Measurements from ENCODE around the gene BCL2L14.
A peak's percentile ranks its signal among the peaks of the same experiment; 100 is the strongest.

The BCL2L14 gene

DNA sequence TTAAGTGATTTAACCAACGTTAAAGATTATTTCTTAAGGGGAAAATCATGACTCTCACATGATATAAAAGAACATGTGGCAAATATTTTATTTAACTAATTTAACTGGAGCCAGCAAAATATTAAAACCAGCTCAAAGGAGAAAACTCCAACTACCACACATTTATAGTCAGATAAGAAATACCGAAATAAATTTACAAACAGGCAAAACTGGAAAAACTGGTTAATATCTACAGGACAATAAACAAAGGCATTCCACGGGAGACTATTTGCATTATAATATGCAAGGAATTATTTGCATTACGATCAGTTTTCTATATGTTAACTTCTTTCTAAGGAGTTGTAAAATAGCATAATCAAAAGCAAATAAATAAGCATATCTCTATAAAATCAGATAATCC lies 13.8 kb upstream of the BCL2L14 start:
- DNase-seq: no peak

DNA sequence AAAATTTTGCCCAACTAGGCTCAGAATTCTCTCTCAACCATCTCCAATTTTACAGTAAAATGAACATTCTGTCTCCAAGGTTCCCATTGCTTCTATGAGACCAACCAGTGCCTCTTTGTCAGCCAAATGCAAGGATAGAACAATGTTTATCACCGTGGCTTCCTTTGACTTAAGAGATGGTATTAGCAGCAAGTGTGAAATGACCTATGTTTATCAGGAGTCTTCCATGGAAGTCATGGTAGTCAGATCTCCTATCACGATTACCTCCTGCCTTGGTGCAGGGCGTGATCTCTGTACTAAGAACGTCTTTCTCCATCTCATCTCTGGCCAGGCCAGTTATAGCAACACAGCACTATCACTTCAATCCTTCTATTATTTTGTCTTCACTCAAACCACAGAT lies 6.1 kb upstream of the BCL2L14 start:
- no peak for DNase-seq

DNA sequence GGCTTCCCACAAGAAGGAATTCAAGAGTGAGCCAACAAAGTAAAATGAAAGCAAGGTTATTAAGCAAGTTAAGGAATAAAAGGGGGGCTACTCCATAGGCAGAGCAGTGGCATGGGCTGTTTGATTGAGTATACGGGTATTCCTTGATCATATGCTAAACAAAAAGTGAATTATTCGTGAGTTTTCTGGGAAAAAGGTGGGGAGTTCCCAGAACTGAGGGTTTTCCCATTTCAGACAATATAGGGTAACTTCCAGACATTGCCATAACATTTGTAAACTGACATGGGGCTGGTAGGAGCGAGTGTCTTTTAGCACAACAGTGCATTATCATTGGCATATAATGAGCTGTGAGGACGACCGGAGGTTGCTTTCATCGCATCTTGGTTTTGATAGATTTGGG lies 2.0 kb upstream of the BCL2L14 start:
- no peak for DNase-seq

DNA sequence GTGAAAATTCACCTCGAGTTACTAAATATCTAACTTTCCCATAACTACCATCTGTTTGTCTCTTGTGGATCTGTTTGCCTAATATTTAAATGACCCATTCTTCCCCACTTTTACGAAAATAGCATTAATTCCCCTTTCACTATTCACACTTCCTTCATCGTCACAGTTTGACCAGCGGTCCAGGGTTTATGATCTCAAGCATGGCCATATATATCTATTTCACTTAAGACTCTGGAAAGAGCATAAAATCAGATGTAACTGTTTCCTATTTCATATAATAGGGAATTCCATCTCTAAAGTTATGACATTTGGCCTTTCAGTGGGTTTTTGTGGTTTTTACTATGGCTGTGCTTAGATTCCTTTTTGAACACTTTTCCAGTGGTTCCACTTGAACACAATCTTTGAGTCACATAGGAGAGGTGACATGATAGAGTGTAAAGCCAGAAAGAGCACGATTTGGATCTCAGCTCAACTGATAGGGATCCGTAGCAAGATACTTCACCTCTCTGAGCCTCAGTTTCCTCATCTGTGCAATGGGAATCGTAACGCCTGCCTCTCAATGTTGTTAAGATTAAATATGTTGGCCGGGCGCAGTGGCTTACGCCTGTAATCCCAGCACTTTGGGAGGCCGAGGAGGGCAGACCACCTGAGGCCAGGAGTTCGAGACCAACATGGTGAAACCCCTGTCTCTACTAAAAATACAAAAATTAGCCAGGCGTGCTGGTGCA lies 754 bp upstream of the BCL2L14 start:
- no peak for DNase-seq

DNA sequence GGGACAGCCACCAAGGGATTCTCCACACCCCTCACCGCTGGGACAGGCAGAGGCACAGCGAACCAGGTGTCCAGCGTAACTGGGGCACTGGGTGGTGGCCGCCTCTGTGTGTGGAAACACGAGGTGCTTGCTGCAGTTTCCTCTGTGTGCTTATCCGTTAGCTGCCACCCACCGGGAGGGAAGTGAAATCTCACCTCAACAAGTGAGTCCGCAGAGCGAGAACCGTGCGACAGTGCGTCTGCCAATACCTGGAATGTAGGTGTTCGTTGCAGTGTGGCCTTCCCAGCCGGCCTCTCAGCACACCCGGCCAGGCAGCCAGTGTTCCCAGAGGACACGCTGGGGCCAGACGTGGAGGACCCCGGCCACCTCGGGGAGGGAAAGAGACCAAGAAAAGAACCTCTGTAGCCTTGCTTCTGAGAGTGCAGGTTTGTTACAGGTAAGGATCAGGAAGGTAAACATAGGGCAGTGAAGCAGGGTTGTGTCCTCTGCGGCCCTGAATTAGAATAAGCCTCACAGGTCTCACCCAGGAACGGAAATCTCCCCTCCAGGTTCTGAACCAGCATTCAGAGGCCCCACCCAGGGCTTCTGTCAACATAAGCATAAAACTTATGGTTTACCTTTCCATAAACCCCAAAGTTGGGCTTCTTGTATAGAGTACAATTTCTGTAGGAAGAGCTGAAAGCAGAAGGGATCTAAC lies 1.5 kb downstream of the BCL2L14 start:
- DNase-seq: no peak

DNA sequence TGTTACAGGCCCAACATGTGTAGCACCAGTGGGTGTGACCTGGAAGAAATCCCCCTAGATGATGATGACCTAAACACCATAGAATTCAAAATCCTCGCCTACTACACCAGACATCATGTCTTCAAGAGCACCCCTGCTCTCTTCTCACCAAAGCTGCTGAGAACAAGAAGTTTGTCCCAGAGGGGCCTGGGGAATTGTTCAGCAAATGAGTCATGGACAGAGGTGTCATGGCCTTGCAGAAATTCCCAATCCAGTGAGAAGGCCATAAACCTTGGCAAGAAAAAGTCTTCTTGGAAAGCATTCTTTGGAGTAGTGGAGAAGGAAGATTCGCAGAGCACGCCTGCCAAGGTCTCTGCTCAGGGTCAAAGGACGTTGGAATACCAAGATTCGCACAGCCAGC lies 8.6 kb downstream of the BCL2L14 start:
- DNase-seq: no peak

DNA sequence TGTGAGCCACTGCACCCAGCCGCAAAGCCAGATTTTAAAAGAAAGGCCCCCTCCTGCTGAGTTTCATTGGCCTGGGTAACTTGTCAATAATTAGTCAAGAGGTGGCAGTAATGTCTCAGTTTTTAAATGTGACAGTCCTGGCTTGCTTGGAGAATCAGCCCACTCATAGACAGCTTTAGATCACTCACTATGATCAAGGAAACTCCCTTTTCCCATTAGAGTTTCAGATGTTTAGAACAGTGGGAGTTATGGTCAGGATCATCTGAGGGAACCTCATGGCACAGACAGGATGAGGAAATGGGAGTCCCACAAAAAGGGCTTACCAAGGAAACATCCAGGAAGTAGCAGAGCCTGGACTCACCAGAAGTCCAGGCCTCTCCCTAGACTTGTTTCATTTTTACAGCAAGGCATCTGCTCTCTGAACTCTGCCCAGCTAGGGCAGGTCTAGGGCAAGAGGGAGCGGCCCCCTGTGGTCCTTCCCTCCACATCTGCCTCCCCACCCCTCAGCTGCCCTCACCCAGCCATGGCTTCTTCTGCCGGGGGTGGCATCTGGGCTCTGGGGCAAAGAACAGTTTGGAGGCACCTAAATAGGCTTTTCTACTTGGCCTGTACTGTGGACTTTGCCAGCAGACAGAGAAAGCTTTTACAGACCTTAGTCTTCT lies 11.2 kb downstream of the BCL2L14 start:
- DNase-seq: peak; percentile 14

DNA sequence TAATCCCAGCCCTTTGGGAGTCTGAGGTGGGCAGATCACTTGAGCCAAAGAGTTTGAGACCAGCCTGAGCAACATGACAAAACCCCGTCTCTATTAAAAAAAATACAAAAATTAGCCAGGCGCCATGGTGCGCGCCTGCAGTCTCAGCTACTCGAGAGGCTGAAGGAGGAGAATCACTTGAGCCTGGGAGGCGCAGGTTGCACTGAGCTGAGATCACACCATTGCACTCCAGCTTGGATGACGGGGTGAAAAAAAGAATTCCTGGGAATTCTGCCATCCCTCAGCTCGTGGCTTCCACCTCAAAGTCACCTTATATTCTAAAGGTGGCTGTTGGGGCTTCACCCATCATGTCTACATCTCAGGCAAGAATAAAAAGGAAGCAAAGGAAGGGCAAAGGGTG lies 12.9 kb downstream of the BCL2L14 start:
- DNase-seq: no peak

DNA sequence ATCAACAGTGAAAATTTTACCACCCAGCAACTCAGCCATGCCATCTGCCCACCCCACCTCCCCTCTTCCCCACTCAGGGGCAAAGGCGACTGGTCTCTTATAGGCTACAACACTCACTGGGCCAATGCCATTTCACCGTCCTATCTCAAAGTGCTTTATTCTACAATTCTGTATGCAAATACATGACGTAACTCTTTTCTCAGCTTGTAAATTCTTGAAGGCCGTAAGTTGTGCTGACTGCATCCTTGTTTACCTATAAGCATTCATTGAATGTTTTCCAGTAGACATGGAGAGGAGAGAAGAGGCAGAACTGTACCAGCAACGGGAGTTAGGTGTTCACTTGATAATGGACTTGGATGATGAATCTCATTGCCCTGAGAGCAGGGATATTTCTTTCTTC lies 15.6 kb downstream of the BCL2L14 start:
- DNase-seq: no peak

DNA sequence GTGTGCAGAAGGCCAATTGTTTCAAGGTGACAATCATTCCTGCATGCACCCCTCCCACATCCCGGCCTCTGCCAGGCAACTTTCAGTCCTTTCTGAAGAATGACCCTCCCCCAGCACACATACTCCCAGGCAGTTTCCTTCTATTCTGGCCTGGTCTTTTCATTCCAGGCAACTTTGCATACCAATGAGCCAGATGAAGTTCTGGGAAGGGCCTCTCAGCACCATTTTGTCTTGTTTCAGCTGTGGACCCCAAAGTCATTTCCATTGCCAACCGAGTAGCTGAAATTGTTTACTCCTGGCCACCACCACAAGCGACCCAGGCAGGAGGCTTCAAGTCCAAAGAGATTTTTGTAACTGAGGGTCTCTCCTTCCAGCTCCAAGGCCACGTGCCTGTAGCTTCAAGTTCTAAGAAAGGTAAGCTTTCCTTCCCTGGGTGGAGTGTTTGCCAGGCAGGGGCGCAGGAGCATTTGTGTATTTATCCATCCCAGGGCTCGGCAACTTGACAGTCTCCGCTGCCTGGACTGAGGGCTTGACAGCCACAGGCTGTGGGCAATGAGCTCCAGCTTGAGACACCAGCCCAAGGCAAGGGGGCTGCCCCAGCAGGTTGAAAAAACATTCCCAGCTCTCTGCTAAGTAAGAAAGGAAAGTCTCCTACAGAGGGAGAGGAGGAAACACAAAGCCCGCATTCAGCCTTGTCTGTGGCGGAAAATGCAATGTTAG lies 16.4 kb downstream of the BCL2L14 start:
- DNase-seq: no peak

DNA sequence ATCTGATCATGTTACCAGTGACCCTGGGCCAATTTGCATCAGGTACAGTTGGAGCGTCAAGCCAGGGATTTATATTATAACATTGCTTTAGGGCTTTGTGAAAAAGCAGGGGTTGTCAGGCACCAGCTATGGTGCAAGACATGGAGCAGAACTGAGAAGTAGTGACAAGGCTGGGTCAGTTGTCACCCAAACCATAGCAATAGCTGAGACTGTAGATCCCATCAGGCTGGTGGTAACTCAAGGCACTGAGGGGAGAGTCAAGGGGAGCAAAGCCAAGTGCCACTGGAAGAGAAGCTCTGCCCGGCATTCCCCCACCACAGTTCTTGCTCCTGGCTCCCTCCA lies 16.9 kb downstream of the BCL2L14 start:
- no peak for DNase-seq

DNA sequence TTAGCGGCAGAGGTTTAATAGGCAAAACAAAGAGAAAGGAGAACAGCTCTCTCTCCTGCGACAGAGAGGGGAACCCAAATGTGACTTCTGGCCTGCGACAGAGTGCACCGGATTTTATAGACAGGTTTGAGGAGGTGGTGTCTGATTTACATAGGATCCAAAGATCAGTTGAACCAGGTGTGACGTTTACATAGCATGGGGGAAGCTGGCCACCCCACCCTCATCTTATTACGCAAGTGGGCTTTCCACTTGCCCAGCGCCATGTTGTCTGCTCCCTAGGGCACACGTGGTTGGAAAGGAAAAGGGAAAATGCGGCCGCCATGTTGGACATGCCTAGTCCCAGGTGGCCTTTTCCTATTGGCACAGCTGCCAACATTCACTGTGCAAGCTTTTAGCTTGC lies 17.4 kb downstream of the BCL2L14 start:
- no peak for DNase-seq

DNA sequence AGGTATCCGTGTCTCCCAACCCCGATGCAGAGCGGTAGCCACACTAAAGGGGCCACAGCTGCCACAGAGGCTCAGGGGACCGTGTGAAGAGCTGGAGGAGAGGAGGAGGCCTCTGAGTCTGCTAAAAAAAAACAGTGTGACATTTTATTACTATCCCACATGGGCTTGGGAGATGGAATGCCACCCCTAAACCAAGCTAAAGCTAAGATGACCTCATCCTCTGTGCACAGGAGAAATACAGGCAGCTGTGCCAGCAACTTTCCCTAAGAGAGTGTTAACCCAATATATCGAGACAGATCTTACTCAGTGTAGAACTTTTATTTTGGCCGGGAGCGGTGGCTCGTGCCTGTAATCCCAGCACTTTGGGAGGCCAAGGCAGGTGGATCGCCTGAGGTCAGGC lies 18.0 kb downstream of the BCL2L14 start:
- no peak for DNase-seq

DNA sequence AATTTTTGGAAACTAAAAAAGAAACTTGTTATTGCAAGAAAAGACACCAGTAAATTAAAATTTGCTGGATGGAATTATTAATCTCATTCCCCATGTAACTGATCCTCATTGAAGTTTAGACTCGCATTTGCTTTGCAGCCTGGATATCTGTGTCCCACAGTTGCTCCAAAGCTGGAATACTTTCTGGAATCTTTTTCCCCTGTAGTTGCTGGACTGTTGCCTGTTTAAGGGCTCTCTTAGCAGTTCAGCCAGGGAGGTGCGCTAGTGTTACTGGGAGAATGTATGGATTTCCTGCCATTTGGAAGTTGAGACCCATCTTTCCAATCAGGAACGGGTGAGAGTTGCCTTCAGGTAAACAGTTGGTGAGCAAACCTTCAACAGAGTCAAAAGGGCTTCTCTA lies 20.3 kb downstream of the BCL2L14 start:
- DNase-seq: no peak

DNA sequence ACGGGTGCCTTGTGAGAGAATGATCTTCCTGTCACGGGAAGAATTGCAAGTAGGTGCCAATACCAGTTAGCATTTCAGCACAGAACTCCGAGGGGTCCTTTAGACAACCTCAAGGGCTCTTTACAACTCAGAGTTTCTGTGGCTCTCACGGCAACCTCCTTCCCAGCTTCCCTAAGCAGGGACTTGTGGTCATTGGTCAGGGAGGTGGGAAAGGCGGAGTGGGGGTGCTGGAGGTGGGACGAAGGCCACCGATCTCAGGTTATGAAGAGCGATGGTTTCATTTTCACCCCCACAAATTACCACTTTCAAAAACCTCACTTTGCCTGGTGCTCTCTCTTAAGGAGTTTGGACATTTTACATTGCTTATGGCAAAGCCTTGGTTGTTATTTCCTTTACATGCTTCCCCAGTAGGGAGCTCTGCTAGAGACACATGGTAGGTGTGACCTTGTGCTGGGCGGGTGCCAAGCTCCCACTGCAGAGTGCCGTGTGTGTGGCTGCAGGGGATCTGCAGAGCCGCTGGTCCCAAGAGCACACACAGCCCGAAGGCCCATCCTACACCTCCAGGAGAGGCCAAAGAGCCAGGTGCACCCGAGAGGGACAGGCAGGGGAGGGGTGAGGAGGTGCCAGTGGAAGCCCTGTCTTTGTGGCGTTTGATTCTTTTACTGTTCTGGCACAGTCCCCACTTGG lies 21.4 kb downstream of the BCL2L14 start:
- DNase-seq: no peak

DNA sequence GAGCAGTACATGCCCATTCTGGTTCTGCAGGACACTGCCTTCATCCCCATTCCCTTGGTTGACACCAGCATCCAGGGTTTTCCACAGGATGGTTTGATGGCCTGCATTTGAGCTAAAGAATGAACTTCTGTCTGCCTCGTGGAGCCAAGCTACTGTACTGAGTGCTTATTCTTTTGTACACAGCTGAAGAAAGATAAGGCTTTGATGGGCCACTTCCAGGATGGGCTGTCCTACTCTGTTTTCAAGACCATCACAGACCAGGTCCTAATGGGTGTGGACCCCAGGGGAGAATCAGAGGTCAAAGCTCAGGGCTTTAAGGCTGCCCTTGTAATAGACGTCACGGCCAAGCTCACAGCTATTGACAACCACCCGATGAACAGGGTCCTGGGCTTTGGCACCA lies 23.7 kb downstream of the BCL2L14 start:
- DNase-seq: no peak

DNA sequence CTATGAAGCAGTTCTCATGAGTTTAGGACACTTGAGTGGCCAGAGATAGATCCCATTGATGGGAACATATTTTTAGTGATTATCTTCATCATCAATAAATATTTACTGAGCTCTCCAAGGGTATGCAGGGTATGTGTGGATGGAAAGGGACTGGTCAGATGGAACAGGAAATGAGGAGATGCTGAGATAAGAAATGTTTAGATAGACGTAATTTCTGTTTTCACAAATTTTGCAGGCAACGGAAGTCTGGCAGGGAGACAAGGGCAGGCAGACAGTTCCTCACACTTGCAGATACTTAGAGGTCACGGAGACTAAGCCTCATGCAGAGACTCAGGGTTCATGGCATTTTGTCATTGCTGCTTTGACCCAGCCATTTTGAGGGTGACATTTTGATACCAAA lies 24.3 kb downstream of the BCL2L14 start:
- no peak for DNase-seq

DNA sequence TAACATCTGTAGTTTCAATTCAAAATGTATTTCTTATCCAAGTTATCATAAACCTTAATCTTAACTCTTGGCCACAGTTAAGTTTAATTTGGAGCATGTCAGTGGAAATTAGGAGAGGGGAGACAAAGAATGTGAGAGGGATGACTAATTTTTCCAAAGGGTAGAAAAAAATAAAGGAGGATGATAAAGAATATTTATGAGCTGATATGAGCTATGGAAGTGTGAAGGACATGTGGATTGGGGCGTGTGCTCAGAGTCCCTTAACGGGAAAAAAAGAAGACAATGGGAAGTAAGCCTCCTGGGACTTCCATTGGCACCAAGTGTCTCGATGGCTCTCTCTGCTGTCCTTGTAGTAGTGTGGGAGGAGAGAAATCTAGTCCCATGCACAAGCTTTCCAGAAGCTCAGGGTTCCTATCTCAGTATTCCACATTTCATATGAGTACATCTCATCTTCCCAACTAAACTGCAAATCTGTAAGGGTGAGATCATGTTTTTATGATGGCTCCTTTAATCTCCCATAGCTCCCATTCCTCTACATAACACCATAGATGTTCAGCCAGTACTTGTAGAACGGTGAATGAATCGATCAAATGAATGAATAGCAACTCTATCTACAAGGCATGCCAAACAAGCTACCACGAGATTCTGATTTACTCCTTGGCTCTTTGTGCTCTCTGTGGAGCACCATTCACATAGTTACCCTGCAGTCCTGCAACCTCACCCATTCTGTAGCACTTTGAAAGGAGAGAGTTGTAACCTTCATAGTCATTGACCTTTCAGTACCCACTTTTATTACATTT lies 27.4 kb downstream of the BCL2L14 start:
- no peak for DNase-seq

DNA sequence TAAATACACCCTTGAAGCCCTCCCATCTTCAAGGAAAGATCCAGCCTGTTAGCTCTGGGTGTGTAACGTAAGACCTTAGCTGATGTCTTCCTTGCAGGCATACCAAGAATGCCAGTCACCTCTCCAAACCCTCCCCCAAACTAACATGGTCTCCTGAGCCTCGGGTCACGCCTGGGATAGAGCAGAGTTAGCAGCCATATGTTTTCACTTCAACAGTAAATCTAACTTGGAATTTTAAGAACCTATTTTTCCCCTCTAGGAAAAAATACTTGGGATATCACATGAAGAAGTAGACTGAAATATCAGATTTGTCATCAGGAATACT lies 27.9 kb downstream of the BCL2L14 start:
- DNase-seq: no peak

DNA sequence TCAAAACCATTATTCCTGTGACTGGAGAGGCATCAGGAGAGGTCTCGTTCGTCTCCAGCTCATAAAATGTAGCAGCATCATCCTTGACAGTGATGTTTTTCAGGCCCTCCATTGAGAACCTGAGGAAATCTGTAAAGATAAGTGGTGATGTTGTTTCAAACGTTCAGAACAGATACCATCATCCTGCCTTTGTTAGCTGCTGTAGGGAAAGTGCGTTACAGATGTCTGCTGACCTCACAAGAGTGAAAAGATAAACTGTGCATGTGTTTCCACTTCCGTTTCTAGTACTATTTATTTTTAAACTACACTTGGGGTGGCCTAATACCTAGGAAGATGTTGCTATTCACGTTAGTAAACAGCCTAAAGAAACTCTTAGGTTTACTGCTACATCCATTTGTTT lies 28.4 kb downstream of the BCL2L14 start:
- DNase-seq: no peak

DNA sequence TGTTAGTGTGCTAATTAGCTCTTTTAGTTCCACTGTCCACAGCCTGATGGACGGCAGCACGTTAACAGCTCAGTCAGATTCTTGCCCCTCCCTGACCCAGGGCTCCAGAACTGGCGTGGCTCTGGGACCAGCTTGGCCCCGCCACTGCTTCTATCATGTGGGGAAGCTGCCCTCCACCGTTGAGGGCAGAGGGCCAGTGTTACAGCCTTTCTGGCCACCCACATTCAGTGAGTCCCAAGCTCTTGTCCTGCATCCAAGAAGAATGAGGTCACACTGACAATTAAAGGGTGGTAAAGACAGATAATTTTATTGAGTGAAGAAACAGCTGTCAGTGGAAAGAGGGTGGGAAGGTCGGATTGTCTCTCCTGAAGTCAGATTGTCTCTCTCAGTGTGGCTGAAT lies 36.9 kb downstream of the BCL2L14 start:
- DNase-seq: no peak

DNA sequence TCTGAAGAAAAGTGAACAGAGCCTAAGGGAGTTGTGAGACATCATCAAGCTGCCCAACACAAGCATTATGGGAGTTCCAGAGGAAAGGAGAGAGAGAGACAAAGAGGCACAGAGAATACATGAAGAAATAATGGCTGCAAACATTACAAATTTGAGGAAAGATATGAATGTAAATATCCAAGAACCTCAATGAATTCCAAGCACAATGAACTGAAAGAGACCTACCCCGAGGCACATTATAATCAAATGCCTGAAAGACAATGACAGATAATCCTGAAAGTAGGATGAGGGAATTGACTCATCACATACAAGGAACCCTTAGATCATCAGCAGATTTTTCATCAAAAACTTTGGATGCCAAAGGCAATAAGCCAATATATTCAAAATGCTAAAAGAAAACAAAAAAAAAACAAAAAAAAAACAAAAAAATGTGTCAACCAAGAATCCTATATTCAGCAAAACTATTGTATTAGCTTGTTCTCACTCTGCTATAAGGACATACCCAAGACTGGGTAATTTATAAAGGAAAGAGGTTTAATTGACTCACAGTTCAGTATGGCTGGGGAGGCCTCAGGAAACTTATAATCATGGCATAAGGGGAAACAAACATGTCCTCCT lies 37.8 kb downstream of the BCL2L14 start:
- no peak for DNase-seq
